Stimulated activated naive CD8-positive, alpha-beta T cell treated with anti-CD3 and anti-CD28 coated beads, Interleukin-15, amount 100 ng/mL, for 72 hours (primary cell): ENCODE results near the gene C1QL1.

Experiments
- ATAC-seq: fragments of 150-1000 bp; cut with Tn5 transposase; 2 replicates; pipeline ENCODE4 v1.10.0; 2021; ENCODE audit warnings: mild to moderate bottlenecking, moderate library complexity
- DNase-seq, 2 donors: peaks; one replicate each; pipeline ENCODE4 v3.0.0; 2021 to 2022
- H3K27ac Mint-ChIP-seq, 2 donors: one replicate each; pipeline ENCODE4 v1.8.0; 2022; ENCODE audit warnings: mild to moderate bottlenecking in 2 of 2, mixed read lengths in 2 of 2, moderate library complexity in 2 of 2
- H3K27me3 Mint-ChIP-seq: one replicate; pipeline ENCODE4 v1.8.0; 2022; ENCODE audit warnings: mixed read lengths
- H3K4me1 Mint-ChIP-seq: one replicate; pipeline ENCODE4 v1.8.0; 2022; ENCODE audit warnings: mild to moderate bottlenecking, mixed read lengths
- H3K4me3 Mint-ChIP-seq, 2 donors: one replicate each; pipeline ENCODE4 v1.8.0; 2022; ENCODE audit warnings: mild to moderate bottlenecking in 2 of 2, mixed read lengths in 2 of 2, moderate library complexity in 1 of 2
- H3K9me3 Mint-ChIP-seq, 2 donors: one replicate each; pipeline ENCODE4 v1.8.0; 2022; ENCODE audit warnings: mixed read lengths in 2 of 2

C1QL1 gene

GRCh38 chr17:44919411-44919810 lies 48.7 kb downstream of the C1QL1 start:
- H3K27me3 Mint-ChIP-seq, result peaks cover 48% of the 10 kb centered on the region
- ATAC-seq, result no peak
- H3K4me1 Mint-ChIP-seq, result peaks cover 12% of the 10 kb centered on the region

GRCh38 chr17:44918006-44918405 lies 50.1 kb downstream of the C1QL1 start:
- ATAC-seq (no peak), DNase-seq (no peak)
- peaks cover 18% of the 10 kb centered on the region for H3K4me1 Mint-ChIP-seq
- H3K27ac Mint-ChIP-seq, result no peak overlapping the region
- peaks cover 58% of the 10 kb centered on the region for H3K27me3 Mint-ChIP-seq
- no peak overlapping the region for H3K4me3 Mint-ChIP-seq
- H3K9me3 Mint-ChIP-seq, result no peaks in the 10 kb centered on the region

More at GRCh38 chr17:44919411-44919810, 48.7 kb downstream of the C1QL1 start:
- Mint-ChIP-seq H3K9me3 (no peaks in the 10 kb centered on the region), H3K4me3 (no peak overlapping the region), H3K27ac (no peak overlapping the region)
- DNase-seq, result no peak

GRCh38 chr17:44917456-44917855 lies 50.6 kb downstream of the C1QL1 start:
- Mint-ChIP-seq H3K27me3 (peaks cover 58% of the 10 kb centered on the region), H3K4me3 (no peak overlapping the region), H3K9me3 (no peaks in the 10 kb centered on the region)

GRCh38 chr17:44916781-44917241 lies 51.3 kb downstream of the C1QL1 start:
- no peak for ATAC-seq
- Mint-ChIP-seq H3K27me3 (peaks cover 58% of the 10 kb centered on the region), H3K4me3 (no peak overlapping the region), H3K27ac (no peak overlapping the region), H3K4me1 (peaks cover 18% of the 10 kb centered on the region), H3K9me3 (no peaks in the 10 kb centered on the region)
- DNase-seq, result no peak

More at GRCh38 chr17:44917456-44917855, 50.6 kb downstream of the C1QL1 start:
- no peak for DNase-seq
- Mint-ChIP-seq H3K4me1 (peaks cover 18% of the 10 kb centered on the region), H3K27ac (no peak overlapping the region)
- ATAC-seq, result no peak

- Mint-ChIP-seq H3K4me1 (peaks cover 23% of the 10 kb centered on the region), H3K27ac (no peak overlapping the region), H3K4me3 (no peak overlapping the region), H3K27me3 (peaks cover 58% of the 10 kb centered on the region), H3K9me3 (no peaks in the 10 kb centered on the region)
- no peak for ATAC-seq
- DNase-seq, result no peak
Measured at GRCh38 chr17:44915862-44916780, 52.0 kb downstream of the C1QL1 start.

- ATAC-seq (no peak), DNase-seq (no peak)
- Mint-ChIP-seq H3K4me3 (no peak within 1 kb of the TSS), H3K27ac (peak within 1 kb of the TSS in 1 of 2 donors; percentile 23), H3K27me3 (peaks cover 58% of the 10 kb centered on the region), H3K9me3 (no peaks in the 10 kb centered on the region), H3K4me1 (peaks cover 22% of the 10 kb centered on the region)
Measured at GRCh38 chr17:44915321-44915726, 52.8 kb downstream of the C1QL1 start, which contains the start of gene GFAP. Gene GFAP (minus strand): TSS chr17:44915500. CDS start chr17:44915486, 14 bp downstream.

- ATAC-seq (no peak), DNase-seq (no peak)
- Mint-ChIP-seq H3K4me3 (no peak overlapping the region), H3K9me3 (no peaks in the 10 kb centered on the region), H3K4me1 (peaks cover 18% of the 10 kb centered on the region), H3K27ac (peak overlapping the region in 1 of 2 donors; percentile 23), H3K27me3 (peaks cover 53% of the 10 kb centered on the region)
Measured at GRCh38 chr17:44914698-44915271, 53.3 kb downstream of the C1QL1 start.

- H3K4me1 Mint-ChIP-seq, result peaks cover 18% of the 10 kb centered on the region
- no peak overlapping the region for H3K27ac Mint-ChIP-seq
- no peak overlapping the region for H3K4me3 Mint-ChIP-seq
- no peak for DNase-seq
- ATAC-seq, result no peak
- no peaks in the 10 kb centered on the region for H3K9me3 Mint-ChIP-seq
- H3K27me3 Mint-ChIP-seq, result peaks cover 47% of the 10 kb centered on the region
Measured at GRCh38 chr17:44914148-44914547, 54.0 kb downstream of the C1QL1 start.

GRCh38 chr17:44913676-44914075 lies 54.4 kb downstream of the C1QL1 start:
- no peak overlapping the region for H3K4me3 Mint-ChIP-seq
- H3K4me1 Mint-ChIP-seq, result peaks cover 18% of the 10 kb centered on the region
- no peak overlapping the region for H3K27ac Mint-ChIP-seq
- no peak for ATAC-seq
- DNase-seq, result no peak
- H3K27me3 Mint-ChIP-seq, result peaks cover 50% of the 10 kb centered on the region
- H3K9me3 Mint-ChIP-seq, result no peaks in the 10 kb centered on the region

- H3K4me3 Mint-ChIP-seq, result peak overlapping the region in 1 of 2 donors; percentile 19
- peaks cover 58% of the 10 kb centered on the region for H3K27me3 Mint-ChIP-seq
- DNase-seq (no peak), ATAC-seq (no peak)
- no peaks in the 10 kb centered on the region for H3K9me3 Mint-ChIP-seq
- H3K4me1 Mint-ChIP-seq, result peaks cover 18% of the 10 kb centered on the region
- H3K27ac Mint-ChIP-seq, result no peak overlapping the region
Measured at GRCh38 chr17:44912763-44913544, 55.1 kb downstream of the C1QL1 start.

GRCh38 chr17:44911133-44912001 lies 56.7 kb downstream of the C1QL1 start:
- Mint-ChIP-seq H3K27me3 (peaks cover 60% of the 10 kb centered on the region), H3K4me1 (peaks cover 18% of the 10 kb centered on the region), H3K4me3 (peak overlapping the region; percentile 48 to 60), H3K27ac (no peak overlapping the region), H3K9me3 (no peaks in the 10 kb centered on the region)
- peak; percentile 49 to 58 for DNase-seq
- peak; percentile 82 for ATAC-seq

- ATAC-seq (no peak), DNase-seq (no peak)
- Mint-ChIP-seq H3K27me3 (peaks cover 60% of the 10 kb centered on the region), H3K27ac (no peak overlapping the region), H3K4me1 (peaks cover 18% of the 10 kb centered on the region), H3K4me3 (peak overlapping the region in 1 of 2 donors; percentile 60), H3K9me3 (no peaks in the 10 kb centered on the region)
Measured at GRCh38 chr17:44910231-44911106, 57.6 kb downstream of the C1QL1 start.
